ENCODE data around the gene NECAP2. TPM values are rescaled to one million over a fixed set of nuclear protein-coding genes. Genes with fewer than 3 reads are reported as not detected.
"Not testable (repeated sequence)": the region's sequence is repeated elsewhere in the genome, so short reads cannot be mapped to it uniquely, and the experiment has no call there.

The NECAP2 gene
- total RNA-seq, 4 donors from 2014 or later: 71.4 to 100 (median 80.6) TPM

DNA sequence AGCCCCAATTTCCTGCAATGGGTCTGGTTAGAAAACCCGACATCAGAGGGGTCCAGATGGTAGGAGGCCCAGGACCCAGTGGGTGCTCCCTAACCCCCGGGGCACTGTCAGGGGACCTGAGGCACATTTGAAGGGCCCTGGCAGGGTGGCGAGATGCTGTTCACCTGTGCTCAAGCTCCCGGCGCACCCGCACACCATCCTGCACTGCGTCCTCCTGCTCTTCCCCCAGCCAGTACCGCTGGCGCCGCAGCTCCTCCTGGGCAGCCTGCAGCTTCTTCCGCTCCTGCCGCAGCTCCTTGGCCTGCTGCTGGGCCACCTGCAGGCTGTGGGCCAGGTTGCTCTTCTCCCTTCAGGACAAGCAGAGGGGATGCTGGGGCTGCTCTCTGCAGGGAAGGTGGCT is 37.6 kb downstream of the NECAP2 start:
- Histone ChIP-seq H3K4me3 (no peak overlapping the region), H3K36me3 (peaks cover 79% of the 10 kb centered on the region), H3K4me1 (no peaks in the 10 kb centered on the region), H3K9me3 (no peaks in the 10 kb centered on the region), H3K27ac (no peak overlapping the region), H3K27me3 (no peaks in the 10 kb centered on the region)
- TF ChIP-seq EP300 (IDR thresholded peaks at IDR 0.05): no peak
- TF ChIP-seq POLR2AphosphoS5 (IDR thresholded peaks at IDR 0.05): no peak
- TF ChIP-seq, protein P1, sequence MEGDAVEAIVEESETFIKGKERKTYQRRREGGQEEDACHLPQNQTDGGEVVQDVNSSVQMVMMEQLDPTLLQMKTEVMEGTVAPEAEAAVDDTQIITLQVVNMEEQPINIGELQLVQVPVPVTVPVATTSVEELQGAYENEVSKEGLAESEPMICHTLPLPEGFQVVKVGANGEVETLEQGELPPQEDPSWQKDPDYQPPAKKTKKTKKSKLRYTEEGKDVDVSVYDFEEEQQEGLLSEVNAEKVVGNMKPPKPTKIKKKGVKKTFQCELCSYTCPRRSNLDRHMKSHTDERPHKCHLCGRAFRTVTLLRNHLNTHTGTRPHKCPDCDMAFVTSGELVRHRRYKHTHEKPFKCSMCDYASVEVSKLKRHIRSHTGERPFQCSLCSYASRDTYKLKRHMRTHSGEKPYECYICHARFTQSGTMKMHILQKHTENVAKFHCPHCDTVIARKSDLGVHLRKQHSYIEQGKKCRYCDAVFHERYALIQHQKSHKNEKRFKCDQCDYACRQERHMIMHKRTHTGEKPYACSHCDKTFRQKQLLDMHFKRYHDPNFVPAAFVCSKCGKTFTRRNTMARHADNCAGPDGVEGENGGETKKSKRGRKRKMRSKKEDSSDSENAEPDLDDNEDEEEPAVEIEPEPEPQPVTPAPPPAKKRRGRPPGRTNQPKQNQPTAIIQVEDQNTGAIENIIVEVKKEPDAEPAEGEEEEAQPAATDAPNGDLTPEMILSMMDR (IDR thresholded peaks at IDR 0.05): no peak
- no peak for TF ChIP-seq POLR2A (IDR thresholded peaks at IDR 0.05)
- no peak for DNase-seq (ENCODE audit: low spot score in 2 of 2)
- 95% methylated on average over 11 of the region's 12 CpGs for WGBS

DNA sequence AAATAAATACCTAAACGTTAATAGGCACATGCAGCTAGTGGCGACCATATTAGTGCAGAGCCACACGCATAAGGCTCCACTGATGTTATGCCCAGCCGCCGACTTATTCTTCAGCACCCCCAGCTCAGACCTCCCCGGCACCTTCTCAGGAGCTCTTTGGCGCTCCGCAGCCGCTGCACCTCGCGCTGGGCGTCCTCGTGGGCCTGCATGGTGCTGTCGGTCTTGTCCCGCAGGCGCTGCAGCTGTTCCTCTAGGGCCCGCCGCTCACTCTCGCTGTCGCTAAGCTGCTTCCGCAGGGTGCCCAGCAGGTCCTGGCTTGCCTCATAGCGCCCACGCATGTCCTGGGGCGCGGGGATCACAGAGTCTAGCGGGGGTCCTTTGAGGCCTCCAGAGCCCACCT is 42.6 kb downstream of the NECAP2 start:
- H3K4me1 ChIP-seq; H3K9me3 ChIP-seq; H3K27ac ChIP-seq; DNase-seq (ENCODE audit: low spot score in 2 of 2); H3K4me3 ChIP-seq; H3K27me3 ChIP-seq: not testable (repeated sequence)
- peaks cover 64% of the 10 kb centered on the region for H3K36me3 ChIP-seq
- 95% methylated on average over 21 of the region's 26 CpGs for WGBS

DNA sequence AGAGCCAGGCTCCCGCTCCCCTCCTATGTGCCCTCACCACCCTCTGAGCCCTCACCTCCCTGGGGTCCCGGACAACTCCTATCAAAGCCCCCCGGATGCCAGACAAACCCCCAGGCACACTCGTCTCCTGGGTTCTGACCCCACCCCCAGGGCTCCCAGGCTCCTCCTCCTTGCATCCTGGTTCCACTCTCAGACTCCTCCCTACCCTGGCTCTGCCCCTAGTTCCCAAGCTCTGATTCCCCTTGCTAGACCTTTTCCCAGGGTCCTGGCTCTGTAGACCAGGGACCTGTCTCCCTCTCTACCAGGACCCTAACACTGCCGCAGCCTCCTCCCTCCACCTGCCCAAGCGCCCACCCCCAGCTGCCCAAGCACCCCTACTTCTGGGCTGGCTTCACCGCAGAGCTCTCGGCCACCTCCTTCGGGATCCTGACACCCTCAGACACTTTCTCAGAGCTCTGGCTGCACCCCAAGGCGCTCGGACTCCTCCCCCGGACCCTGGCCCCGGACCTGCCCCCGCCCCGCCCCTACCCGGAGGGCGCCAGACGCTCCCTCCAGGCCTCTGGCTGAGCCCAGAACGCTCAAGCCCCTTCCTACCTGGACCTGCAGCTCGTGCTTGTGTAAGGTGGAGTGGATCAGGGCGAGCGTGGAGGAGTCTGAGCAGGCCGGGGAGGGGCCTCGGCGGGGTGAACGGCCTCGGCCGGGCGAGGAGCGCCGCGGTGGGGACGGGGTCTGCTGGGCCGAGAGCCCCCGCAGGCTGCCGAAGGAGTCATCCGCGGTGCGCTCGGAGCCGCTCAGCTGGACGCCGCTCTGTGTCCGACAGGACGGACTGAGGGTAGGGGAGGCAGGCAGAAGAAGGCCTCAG is 43.3 kb downstream of the NECAP2 start:
- not testable (repeated sequence) for H3K27ac ChIP-seq; H3K4me1 ChIP-seq; H3K4me3 ChIP-seq; DNase-seq (ENCODE audit: low spot score in 2 of 2); H3K9me3 ChIP-seq; H3K27me3 ChIP-seq
- WGBS: 87% methylated on average over 23 of the region's 45 CpGs
- H3K36me3 ChIP-seq: peaks cover 57% of the 10 kb centered on the region

DNA sequence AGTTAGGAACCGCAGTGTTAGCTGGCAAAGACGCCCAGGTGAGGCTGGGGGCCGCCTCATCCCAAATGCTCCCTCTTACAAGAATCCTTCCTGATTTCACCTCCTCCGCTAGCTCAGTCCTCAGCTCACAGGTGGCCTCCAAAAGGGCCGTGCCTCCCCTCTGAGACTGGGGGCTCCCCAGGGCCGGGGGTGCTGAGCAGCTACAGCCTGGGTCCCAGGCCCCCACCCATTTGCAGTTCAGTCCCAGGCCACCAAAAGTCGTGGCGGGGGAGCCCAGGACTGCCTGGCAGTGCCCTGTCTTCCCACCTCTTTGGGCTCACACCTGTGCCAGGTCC is 43.9 kb downstream of the NECAP2 start:
- Histone ChIP-seq H3K9me3 (no peaks in the 10 kb centered on the region), H3K36me3 (peaks cover 56% of the 10 kb centered on the region), H3K4me3 (no peak overlapping the region), H3K27me3 (no peaks in the 10 kb centered on the region), H3K27ac (no peak overlapping the region), H3K4me1 (no peaks in the 10 kb centered on the region)
- no peak for DNase-seq (ENCODE audit: low spot score in 2 of 2)
- TF ChIP-seq, protein P1 (IDR thresholded peaks at IDR 0.05): no peak
- TF ChIP-seq EP300 (IDR thresholded peaks at IDR 0.05) (no peak), POLR2AphosphoS5 (IDR thresholded peaks at IDR 0.05) (no peak), POLR2A (IDR thresholded peaks at IDR 0.05) (no peak)
- 95% methylated on average over 5 of the region's 8 CpGs for WGBS

DNA sequence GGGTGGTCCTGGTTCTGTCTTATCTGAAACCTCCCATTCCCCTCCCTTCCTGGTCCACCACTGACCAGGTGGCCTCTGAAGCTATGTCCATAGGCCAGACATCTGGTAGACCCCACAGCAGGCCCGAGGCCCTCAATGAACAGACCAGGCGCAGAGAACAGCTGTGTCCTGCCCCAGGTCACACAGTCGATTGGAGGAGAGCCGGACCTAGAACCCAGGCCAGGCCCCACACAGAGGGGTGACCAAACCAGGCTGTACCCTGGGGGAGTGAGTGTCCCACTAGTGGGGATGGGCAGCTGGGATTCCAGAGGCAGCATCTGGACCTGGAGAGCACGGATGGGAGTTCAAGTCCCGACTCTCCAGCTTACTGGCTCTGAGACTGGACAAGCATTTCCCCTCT is 44.4 kb downstream of the NECAP2 start:
- peaks cover 60% of the 10 kb centered on the region for H3K36me3 ChIP-seq
- TF ChIP-seq POLR2AphosphoS5 (IDR thresholded peaks at IDR 0.05): no peak
- TF ChIP-seq, protein P1 (IDR thresholded peaks at IDR 0.05): no peak
- no peak for TF ChIP-seq POLR2A (IDR thresholded peaks at IDR 0.05)
- no peak for TF ChIP-seq EP300 (IDR thresholded peaks at IDR 0.05)
- no peak overlapping the region for H3K4me3 ChIP-seq
- no peaks in the 10 kb centered on the region for H3K9me3 ChIP-seq
- no peaks in the 10 kb centered on the region for H3K4me1 ChIP-seq
- WGBS: 87% methylated on average over 3 of the region's 6 CpGs
- no peaks in the 10 kb centered on the region for H3K27me3 ChIP-seq
- peak in 1 of 2 donors; percentile 48 for DNase-seq (ENCODE audit: low spot score in 2 of 2)
- no peak overlapping the region for H3K27ac ChIP-seq

DNA sequence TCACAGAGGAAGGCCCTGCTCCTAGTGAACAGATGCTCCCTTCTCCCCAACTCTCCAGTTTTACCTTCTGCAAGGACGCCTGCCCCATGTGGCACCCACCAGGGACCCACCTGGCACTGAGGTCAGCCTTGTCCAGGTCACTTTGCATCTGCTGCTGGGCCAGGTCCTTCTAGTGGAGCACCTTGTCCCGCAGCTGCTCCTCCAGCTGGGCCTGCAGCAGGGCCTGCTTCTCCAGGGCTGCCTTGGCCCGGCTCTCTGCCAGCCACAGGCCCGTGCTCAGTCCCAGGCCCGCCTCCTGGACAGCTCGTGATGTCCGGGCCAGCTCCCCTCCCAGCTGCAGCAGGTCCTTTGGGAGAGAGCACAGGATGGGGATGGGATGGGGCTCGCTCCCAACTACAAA is 45.8 kb downstream of the NECAP2 start:
- not testable (repeated sequence) for H3K9me3 ChIP-seq; H3K4me3 ChIP-seq; H3K4me1 ChIP-seq; H3K27me3 ChIP-seq; DNase-seq (ENCODE audit: low spot score in 2 of 2); H3K27ac ChIP-seq
- 98% methylated on average over 6 of the region's 8 CpGs for WGBS
- H3K36me3 ChIP-seq: peaks cover 58% of the 10 kb centered on the region

DNA sequence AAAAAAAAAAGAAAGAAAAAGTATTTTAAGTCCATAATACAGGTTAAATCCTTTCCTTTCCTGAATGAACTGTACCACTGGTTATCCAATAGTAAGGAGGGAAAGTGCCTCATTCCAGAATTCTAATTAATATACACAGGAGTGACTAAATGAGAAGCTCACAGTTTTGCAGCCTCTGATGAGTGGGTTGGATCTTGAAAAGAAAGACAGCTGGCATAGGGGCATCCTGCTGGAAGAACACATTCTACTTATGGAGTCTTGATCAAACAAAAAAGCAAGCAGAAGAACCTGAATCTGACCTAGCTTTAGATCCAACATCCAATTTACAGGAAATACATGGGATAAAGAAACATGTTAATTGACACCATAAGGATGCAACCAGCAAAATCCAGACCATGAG is 46.5 kb downstream of the NECAP2 start:
- not testable (repeated sequence) for DNase-seq (ENCODE audit: low spot score in 2 of 2); H3K27ac ChIP-seq; H3K4me1 ChIP-seq; H3K27me3 ChIP-seq; H3K4me3 ChIP-seq; H3K9me3 ChIP-seq
- H3K36me3 ChIP-seq: peaks cover 58% of the 10 kb centered on the region

DNA sequence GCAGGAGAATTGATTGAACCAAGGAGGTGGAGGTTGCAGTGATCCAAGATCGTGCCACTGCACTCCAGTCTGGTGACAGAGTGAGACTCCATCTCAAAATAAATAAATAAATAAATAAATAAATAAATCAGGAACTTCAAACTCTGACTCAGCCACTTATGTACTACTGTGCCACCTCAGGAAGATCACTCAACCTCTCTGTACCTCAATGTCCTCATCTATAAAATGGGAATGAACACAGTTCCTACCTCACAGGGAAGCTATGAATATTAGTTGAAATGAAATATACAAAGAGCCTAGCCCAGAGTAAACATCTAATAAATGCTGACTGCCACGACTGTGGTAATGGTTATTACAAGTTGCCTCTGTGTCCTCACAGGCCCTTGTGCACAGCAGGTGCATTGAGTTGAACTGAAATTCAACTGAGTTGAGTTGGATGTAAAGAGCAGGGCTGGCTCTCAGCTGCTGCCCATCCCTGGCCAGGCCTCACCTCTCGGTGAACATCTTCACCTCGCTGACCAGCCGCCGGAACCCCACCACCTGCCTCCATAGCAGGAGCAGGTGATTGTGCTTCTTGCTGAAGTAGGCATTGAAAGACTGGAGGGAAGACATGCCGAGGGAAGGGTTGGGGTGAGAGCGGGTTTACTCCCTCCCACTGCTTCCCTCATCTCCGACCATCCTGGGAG is 48.8 kb downstream of the NECAP2 start:
- H3K27me3 ChIP-seq; H3K4me1 ChIP-seq; DNase-seq (ENCODE audit: low spot score in 2 of 2); H3K27ac ChIP-seq; H3K9me3 ChIP-seq; H3K4me3 ChIP-seq: not testable (repeated sequence)
- H3K36me3 ChIP-seq: peaks cover 36% of the 10 kb centered on the region
- WGBS: 79% methylated on average over 4 of the region's 9 CpGs

Measured in suprapubic skin (tissue), 4 donors.